OCI-LY7 (cell line): ENCODE measurements around the gene CDKL2. TPM values are rescaled to one million over a fixed set of nuclear protein-coding genes. Genes with fewer than 3 reads are reported as not detected.

Experiments used
- BruUV-seq: library from RNA; stranded (reverse); fragments of 400-500 nt; replicated peaks from 2 replicates; lab custom pipeline; 2021; lab: Mats Ljungman, UMichigan
- CTCF ChIA-PET: fragments of 300-600 bp; sonication (Branson Sonifier 250); formaldehyde crosslinking; loops from one replicate; lab custom pipeline; 2022; ENCODE audit warnings: antibody characterized with exemption; ENCODE audit not compliant: unreplicated experiment; lab: Charles Lee
- POLR2A ChIA-PET: fragments of 300-600 bp; sonication (Branson Sonifier 250); formaldehyde crosslinking; loops from one replicate; lab custom pipeline; 2022; ENCODE audit warnings: antibody characterized with exemption; lab: Charles Lee
- DNase-seq: peaks from one replicate; pipeline ENCODE4 v3.0.0-alpha.2; 2015; ENCODE audit warnings: low spot score
- H2AFZ ChIP-seq: fragments of 200-600 bp; sonication (generic), shearing (Covaris generic); 2 replicates; pipeline ENCODE4 v1.6.1; 2014; ENCODE audit warnings: mild to moderate bottlenecking, antibody characterized with exemption, low read length, moderate library complexity
- H3K27ac ChIP-seq: fragments of 200-600 bp; sonication (generic); 2 replicates; pipeline ENCODE4 v1.5.1; 2014; ENCODE audit warnings: mixed run types, low read depth, mild to moderate bottlenecking, moderate library complexity, low read length, inconsistent platforms; ENCODE audit not compliant: poor library complexity, severe bottlenecking
- H3K36me3 ChIP-seq: fragments of 200-600 bp; sonication (generic); 2 replicates; pipeline ENCODE4 v1.6.1; 2014; ENCODE audit warnings: mild to moderate bottlenecking, antibody characterized with exemption, low read length, moderate library complexity, mixed read lengths; ENCODE audit not compliant: insufficient read depth
- H3K4me1 ChIP-seq: fragments of 200-600 bp; sonication (generic); 2 replicates; pipeline ENCODE4 v1.5.1; 2014; ENCODE audit warnings: mild to moderate bottlenecking, low read length; ENCODE audit not compliant: insufficient read depth, poor library complexity, severe bottlenecking
- H3K4me2 ChIP-seq: fragments of 200-600 bp; sonication (generic); 2 replicates; pipeline ENCODE4 v1.6.1; 2014; ENCODE audit warnings: mild to moderate bottlenecking, low read length
- H3K4me3 ChIP-seq: fragments of 200-600 bp; sonication (generic); 2 replicates; pipeline ENCODE4 v1.5.1; 2014; ENCODE audit warnings: mild to moderate bottlenecking, low read depth, low read length; ENCODE audit not compliant: poor library complexity, severe bottlenecking
- H3K79me2 ChIP-seq: fragments of 200-600 bp; sonication (generic); 2 replicates; pipeline ENCODE4 v1.6.1; 2016; ENCODE audit warnings: low read depth, mild to moderate bottlenecking, low read length, moderate library complexity, mixed read lengths; ENCODE audit not compliant: insufficient read depth
- H3K9me2 ChIP-seq: fragments of 200-600 bp; sonication (generic); 2 replicates; pipeline ENCODE4 v1.6.1; 2016; ENCODE audit warnings: mild to moderate bottlenecking, low read length, mixed read lengths; ENCODE audit not compliant: insufficient read depth
- H3K9me3 ChIP-seq: fragments of 200-600 bp; sonication (generic); 2 replicates; pipeline ENCODE4 v1.6.1; 2014; ENCODE audit warnings: mild to moderate bottlenecking, mixed run types, low read length, mixed read lengths
- H4K20me1 ChIP-seq: fragments of 200-600 bp; sonication (generic); 2 replicates; pipeline ENCODE4 v1.6.1; 2014; ENCODE audit warnings: mild to moderate bottlenecking, antibody characterized with exemption, low read length, moderate library complexity, mixed read lengths; ENCODE audit not compliant: insufficient read depth
- EZH2phosphoT487 ChIP-seq: fragments of 200-600 bp; sonication (generic); IDR thresholded peaks from 2 replicates; pipeline ENCODE4 v1.6.1; 2018; ENCODE audit warnings: low read depth, borderline replicate concordance, mild to moderate bottlenecking, mixed run types, antibody characterized with exemption, low read length, moderate library complexity, mixed read lengths
- intact Hi-C: fragments of 100-400 bp; cut with micrococcal nuclease; formaldehyde crosslinking; loops from one replicate; pipeline ENCODE4 v1.10.0; 2022; ENCODE audit not compliant: unreplicated experiment
- total RNA-seq, 2 experiments: library from RNA; depleted of rRNA in 1 of 2; stranded (reverse); fragments of >200 nt in 1 of 2; shearing (Covaris generic) in 1 of 2; gene quantifications; 2 replicates each; pipeline ENCODE4 v1.2.3, GENCODE V29; 2014 to 2022
- TF ChIP-seq, protein P1 (sequence below): fragments of 200-600 bp; sonication (generic); conservative IDR thresholded peaks from 2 replicates; pipeline ENCODE4 v1.5.1; 2014; ENCODE audit warnings: mild to moderate bottlenecking, antibody characterized with exemption, low read length, moderate library complexity, mixed read lengths

Gene CDKL2
- total RNA-seq, 2 experiments from 2014 or later, result 0.06 to 0.19 TPM

DNA sequence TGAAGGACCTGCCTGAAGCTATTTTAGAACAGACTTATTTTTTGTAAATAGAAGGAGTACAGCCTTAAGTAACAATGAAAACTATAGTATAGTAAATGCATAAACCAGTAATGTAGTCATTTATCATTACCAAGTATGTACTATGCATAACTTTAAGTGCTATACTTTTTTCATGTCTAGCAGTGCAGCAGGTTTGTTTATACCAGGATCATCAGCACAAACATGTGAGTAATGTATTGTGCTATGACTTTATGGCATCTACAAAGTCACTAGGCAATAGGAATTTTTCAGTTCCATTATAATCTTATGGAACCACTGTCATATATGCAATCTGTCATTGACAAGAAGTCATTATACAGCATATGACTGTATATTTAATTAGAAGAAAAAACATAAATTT, 77.9 kb downstream of the CDKL2 start:
- ChIA-PET POLR2A (interaction anchor here (0.6 kb wide), 1 partner anchor 189 kb away, joined by 5 read pairs; no protein-coding TSS in a partner anchor), CTCF (no interaction called here)
- Histone ChIP-seq H3K9me2 (no peaks in the 10 kb centered on the region), H3K36me3 (no peaks in the 10 kb centered on the region), H3K4me1 (no peaks in the 10 kb centered on the region), H3K4me3 (no peak overlapping the region), H3K9me3 (no peaks in the 10 kb centered on the region), H2AFZ (no peak overlapping the region), H3K79me2 (no peaks in the 10 kb centered on the region), H4K20me1 (no peaks in the 10 kb centered on the region), H3K27ac (no peak overlapping the region), H3K4me2 (no peak overlapping the region)
- TF ChIP-seq, protein P1, sequence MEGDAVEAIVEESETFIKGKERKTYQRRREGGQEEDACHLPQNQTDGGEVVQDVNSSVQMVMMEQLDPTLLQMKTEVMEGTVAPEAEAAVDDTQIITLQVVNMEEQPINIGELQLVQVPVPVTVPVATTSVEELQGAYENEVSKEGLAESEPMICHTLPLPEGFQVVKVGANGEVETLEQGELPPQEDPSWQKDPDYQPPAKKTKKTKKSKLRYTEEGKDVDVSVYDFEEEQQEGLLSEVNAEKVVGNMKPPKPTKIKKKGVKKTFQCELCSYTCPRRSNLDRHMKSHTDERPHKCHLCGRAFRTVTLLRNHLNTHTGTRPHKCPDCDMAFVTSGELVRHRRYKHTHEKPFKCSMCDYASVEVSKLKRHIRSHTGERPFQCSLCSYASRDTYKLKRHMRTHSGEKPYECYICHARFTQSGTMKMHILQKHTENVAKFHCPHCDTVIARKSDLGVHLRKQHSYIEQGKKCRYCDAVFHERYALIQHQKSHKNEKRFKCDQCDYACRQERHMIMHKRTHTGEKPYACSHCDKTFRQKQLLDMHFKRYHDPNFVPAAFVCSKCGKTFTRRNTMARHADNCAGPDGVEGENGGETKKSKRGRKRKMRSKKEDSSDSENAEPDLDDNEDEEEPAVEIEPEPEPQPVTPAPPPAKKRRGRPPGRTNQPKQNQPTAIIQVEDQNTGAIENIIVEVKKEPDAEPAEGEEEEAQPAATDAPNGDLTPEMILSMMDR, result no peak
- no peak for TF ChIP-seq EZH2phosphoT487
- BruUV-seq, result no TSS peak
- DNase-seq, result no peak
- intact Hi-C loops, result no loop called here

DNA sequence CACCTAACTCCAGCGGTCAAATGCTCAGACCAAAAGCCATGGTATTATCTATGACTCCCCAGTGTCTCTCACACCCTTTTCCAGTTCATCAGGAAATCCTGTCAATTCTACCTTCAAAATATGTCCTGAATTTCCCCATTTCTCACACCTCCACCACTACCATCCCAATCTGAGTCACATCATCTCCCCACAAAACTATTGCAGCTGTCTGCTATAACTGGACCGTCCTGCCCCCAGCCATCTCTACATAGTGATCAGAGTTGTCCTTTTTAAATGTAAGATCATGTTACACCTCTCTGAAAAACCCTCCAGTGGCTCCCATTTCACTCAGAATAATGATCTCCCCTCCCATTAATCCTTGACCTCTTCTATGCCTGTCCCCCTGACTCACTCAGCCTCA, 81.3 kb downstream of the CDKL2 start:
- intact Hi-C loops, result no loop called here
- no peak for DNase-seq
- H3K4me3 ChIP-seq, result no peak overlapping the region
- TF ChIP-seq EZH2phosphoT487, result no peak
- TF ChIP-seq, protein P1, result no peak
- H3K79me2 ChIP-seq, result no peaks in the 10 kb centered on the region
- ChIA-PET CTCF (no interaction called here), POLR2A (no interaction called here)
- no TSS peak for BruUV-seq
- no peak overlapping the region for H2AFZ ChIP-seq
- no peak overlapping the region for H3K27ac ChIP-seq
- H4K20me1 ChIP-seq, result no peaks in the 10 kb centered on the region
- no peaks in the 10 kb centered on the region for H3K4me1 ChIP-seq
- no peaks in the 10 kb centered on the region for H3K9me3 ChIP-seq
- 0 out of 2 replicates have a peak, but pooled peaks cover 3% of the 10 kb centered on the region for H3K36me3 ChIP-seq
- H3K9me2 ChIP-seq, result no peaks in the 10 kb centered on the region
- H3K4me2 ChIP-seq, result no peak overlapping the region

DNA sequence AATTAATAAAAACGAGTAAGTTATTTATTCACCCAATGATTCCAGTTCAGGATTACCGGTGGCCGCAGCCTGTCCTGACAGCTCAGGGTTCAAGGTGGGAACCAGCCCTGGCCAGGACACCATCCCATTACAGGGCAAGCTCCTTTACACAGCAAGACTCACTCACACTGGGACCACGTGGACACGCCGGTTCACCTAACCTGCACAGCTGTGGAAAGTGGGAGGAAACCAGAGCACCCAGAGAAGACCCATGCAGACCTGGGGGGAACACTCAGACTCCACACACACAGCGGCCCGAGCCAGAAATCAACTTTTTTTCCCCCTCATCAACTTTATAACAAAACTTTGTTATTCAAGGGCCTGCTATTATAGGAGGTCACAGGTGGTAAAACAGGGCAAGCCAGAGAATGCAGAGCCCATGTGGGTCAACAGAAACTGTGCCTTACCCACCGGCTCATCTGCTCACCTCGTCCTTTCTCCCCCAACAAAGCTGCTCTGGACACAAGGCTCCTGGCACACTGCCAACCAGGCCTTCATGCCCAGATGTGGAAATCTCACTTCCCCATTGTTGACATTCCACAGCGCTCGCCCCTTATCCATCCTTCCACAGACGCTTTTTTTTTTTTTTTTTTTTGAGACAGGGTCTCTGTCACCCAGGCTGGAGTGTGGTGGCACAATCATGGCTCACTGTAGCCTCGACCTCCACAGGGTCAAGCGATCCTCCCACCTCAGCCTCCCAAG, 82.5 kb downstream of the CDKL2 start:
- Histone ChIP-seq H3K27ac (no peak overlapping the region), H3K4me1 (no peaks in the 10 kb centered on the region), H3K9me2 (no peaks in the 10 kb centered on the region), H2AFZ (no peak overlapping the region), H3K9me3 (no peaks in the 10 kb centered on the region), H4K20me1 (no peaks in the 10 kb centered on the region), H3K36me3 (0 out of 2 replicates have a peak, but pooled peaks cover 3% of the 10 kb centered on the region), H3K79me2 (no peaks in the 10 kb centered on the region), H3K4me2 (0 out of 2 replicates have a peak overlapping the region, but pooled peaks have one; percentile 4), H3K4me3 (no peak overlapping the region)
- intact Hi-C loops, result no loop called here
- ChIA-PET CTCF (interaction anchor here (1.1 kb wide), 1 partner anchor 10 kb away, joined by 3 read pairs; no protein-coding TSS in a partner anchor), POLR2A (interaction anchor here (0.6 to 1.7 kb wide), 5 partner anchors 8 to 81 kb away, joined by 3 to 5 read pairs (median 3); partner anchors contain the start of gene ODAPH)
- peak; percentile 43 for DNase-seq
- no peak for TF ChIP-seq EZH2phosphoT487
- TF ChIP-seq, protein P1, result no peak
- BruUV-seq, result no TSS peak
